H7 (cell line): ENCODE data around the gene SMYD3. TPM values are rescaled to one million over a fixed set of nuclear protein-coding genes. Genes with fewer than 3 reads are reported as not detected.
"Not testable (repeated sequence)": the region's sequence is repeated elsewhere in the genome, so short reads cannot be mapped to it uniquely, and the experiment has no call there.

Experiments used
- DNase-seq: peaks from one replicate; pipeline ENCODE4 v3.0.0; 2012
- H3K27me3 ChIP-seq: 2 replicates; pipeline ENCODE4 v1.6.0; 2011; ENCODE audit warnings: mild to moderate bottlenecking, low read length; ENCODE audit not compliant: control insufficient read depth, insufficient read depth
- H3K36me3 ChIP-seq: replicated peaks from 2 replicates; pipeline ENCODE4 v1.5.1; 2011; ENCODE audit warnings: low read length; ENCODE audit not compliant: control insufficient read depth, insufficient read depth
- H3K4me3 ChIP-seq: 2 replicates; pipeline ENCODE4 v1.5.1; 2011; ENCODE audit warnings: low read depth, mild to moderate bottlenecking, control low read depth, low read length, moderate library complexity; ENCODE audit not compliant: insufficient read depth
- total RNA-seq: library from RNA; depleted of rRNA; stranded (reverse); fragments of >200 nt; shearing (Covaris generic); gene quantifications from 2 replicates; pipeline ENCODE4 v1.2.3, GENCODE V29; 2014

The SMYD3 gene
- total RNA-seq, 1 experiment from 2014 or later, result 31.0 TPM

DNA sequence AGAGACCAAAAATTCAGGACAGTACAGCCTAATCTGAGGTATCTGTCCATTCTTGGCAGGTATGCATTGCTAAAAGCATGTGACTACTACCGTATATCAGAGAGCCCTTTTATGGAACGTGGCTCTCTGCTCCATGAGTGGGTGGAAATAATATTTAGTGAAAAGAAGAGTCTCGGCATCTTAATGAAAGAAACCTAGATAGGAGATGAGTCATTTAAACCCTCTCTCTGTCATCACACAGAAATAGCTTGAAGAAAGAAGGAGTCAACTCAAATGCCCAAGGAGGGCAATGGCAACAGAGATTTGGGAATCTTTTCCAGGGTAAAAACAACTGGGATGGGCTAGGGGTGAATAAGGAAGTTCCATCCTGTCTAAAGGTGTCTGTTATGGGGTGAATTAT lies 528.2 kb downstream of the SMYD3 start:
- DNase-seq, result no peak
- no peaks in the 10 kb centered on the region for H3K27me3 ChIP-seq
- H3K36me3 ChIP-seq, result no peaks in the 10 kb centered on the region
- H3K4me3 ChIP-seq, result no peak overlapping the region

DNA sequence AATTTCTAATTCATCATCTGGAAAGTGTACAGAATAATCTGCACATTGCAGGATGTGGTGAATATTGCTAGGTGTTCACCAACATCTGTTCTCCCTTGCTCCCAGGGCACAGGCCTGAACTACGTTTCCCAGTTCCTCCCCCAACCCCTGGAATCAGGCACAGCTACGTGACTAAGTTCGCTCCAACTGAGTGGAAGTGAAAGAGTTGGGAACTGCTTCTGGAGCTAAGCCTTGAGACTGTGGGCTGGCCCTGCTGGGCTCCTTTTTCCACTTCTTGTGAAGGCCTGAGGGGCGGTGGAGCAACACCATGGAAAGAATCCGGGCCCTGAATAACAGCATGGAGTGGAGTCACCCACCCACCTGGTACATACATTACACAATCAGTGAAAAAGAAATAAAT lies 534.6 kb downstream of the SMYD3 start:
- Histone ChIP-seq H3K27me3 (no peaks in the 10 kb centered on the region), H3K36me3 (no peaks in the 10 kb centered on the region), H3K4me3 (no peak overlapping the region)
- DNase-seq, result no peak

DNA sequence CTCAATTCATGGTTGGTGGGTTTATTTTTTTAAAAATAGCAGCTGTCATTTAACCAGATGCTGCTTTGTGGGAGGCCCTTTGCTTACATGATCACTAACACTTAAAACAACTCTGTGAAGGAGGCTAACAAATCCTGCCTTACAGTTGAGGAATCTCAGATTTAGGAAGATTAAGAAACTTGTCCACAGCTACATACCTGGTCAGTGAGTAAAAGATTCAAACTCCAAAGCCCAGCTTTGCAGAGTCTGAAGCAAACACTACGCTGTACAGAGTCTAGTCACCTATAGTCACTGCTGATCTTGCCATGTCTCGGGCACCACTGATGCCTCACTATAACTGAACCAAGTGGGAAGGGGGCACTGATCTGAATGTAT lies 535.4 kb downstream of the SMYD3 start:
- H3K4me3 ChIP-seq, result no peak overlapping the region
- H3K36me3 ChIP-seq, result no peaks in the 10 kb centered on the region
- no peak for DNase-seq
- no peaks in the 10 kb centered on the region for H3K27me3 ChIP-seq

DNA sequence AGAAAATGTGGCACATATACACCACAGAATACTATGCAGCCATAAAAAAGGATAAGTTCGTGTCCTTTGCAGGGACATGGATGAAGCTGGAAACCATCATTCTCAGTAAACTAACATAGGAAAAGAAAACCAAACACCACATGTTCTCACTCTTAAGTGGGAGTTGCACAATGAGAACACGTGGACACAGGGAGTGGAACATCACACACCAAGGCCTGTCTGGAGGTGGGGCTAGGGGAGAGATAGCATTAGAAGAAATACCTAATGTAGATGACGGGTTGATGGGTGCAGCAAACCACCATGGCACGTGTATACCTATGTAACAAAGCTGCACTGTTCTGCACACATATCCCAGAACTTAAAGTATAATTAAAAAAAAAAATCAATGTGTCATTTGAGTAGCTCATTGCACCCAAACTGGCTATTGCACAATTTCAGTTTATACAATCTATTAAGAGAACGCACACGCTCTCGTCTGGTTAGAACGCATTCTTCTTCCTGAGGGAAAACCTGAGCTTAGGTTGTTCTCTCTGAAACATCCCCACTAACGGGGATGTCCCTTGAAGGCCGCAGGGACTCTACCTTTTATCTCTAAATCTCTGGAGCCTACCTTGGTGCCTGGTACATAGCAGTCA lies 535.9 kb downstream of the SMYD3 start:
- H3K27me3 ChIP-seq, DNase-seq, H3K4me3 ChIP-seq, H3K36me3 ChIP-seq: not testable (repeated sequence)

DNA sequence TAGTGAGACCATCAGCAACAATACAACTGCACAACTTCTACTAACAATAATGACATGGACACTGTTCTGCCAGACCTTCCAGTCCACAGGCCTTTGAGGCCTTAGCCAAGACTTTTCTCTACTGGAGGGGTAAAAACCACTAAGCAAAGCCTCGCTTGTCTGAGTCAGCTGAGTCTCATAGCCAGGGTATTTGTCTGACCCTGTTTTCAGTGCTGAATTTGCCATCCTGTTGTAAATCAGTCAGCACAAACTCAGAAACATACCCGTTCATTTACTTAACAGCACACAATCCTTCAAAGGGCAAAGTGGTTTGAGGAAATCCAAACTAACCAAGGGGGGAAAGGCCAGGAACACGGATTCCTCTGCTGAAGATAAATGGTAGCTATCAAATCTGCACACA lies 537.8 kb downstream of the SMYD3 start:
- no peak overlapping the region for H3K4me3 ChIP-seq
- no peak for DNase-seq
- no peaks in the 10 kb centered on the region for H3K27me3 ChIP-seq

DNA sequence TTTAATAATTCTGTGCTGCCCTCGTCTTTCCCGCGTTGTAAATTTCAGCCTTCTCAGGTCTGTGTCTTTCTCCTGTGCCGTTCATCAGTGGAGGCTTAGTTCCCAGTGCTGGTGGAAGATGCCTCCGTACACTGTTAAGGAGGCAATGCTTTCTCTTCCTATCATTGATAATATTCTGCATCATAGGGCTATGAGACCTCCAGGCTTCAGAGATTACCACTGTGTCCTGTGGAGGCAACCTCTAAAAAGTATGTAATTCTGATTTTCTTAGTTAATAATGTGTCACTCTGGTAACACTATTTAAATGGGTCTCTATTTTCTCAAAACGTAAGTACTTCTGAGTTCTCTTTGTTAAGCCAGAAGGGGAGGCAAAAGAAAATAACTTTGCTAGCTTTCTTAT lies 538.3 kb downstream of the SMYD3 start:
- H3K36me3 ChIP-seq, result no peaks in the 10 kb centered on the region
- no peak for DNase-seq
- H3K4me3 ChIP-seq, result no peak overlapping the region
- no peaks in the 10 kb centered on the region for H3K27me3 ChIP-seq

More for the DNA sequence above, 537.8 kb downstream of the SMYD3 start:
- H3K36me3 ChIP-seq, result no peaks in the 10 kb centered on the region

DNA sequence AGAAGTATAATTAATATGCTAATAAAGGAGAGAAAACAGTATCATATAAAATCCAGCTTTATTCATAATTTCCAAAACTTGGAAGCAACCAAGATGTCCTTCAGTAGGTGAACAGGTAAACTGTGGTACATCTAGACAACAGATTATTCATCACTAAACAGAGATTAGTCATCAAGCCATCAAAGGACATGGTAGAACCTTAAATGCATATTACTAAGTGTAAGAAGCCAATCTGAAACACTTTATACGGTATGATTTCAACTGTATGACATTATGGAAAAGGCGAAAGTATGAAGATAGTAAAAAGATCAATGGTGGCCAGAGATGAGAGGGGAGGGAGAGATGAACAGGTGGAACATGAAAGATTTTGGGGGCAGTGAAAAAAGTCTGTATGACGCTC lies 541.7 kb downstream of the SMYD3 start:
- Histone ChIP-seq H3K4me3 (no peak overlapping the region), H3K36me3 (no peaks in the 10 kb centered on the region), H3K27me3 (no peaks in the 10 kb centered on the region)
- no peak for DNase-seq

DNA sequence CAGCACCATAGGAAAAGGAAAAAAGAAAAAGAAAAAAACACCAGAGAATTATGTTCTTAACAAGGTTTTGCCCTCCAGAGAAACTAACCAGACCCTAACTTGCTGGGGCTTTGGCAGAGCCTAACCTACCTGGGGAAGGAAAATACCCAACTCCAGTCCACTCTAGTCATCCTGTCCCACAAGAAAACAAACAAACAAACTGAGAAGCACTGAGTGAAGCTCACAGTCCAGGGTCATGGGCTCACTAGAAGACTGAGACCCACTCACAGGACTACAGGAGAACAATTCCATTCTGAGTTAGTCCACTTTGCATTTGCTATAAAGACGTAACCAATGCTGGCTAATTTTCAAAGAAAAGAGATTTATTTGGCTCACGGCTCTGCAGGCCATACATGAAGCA lies 543.4 kb downstream of the SMYD3 start:
- Histone ChIP-seq H3K4me3 (no peak overlapping the region), H3K27me3 (no peaks in the 10 kb centered on the region), H3K36me3 (no peaks in the 10 kb centered on the region)
- DNase-seq, result no peak

DNA sequence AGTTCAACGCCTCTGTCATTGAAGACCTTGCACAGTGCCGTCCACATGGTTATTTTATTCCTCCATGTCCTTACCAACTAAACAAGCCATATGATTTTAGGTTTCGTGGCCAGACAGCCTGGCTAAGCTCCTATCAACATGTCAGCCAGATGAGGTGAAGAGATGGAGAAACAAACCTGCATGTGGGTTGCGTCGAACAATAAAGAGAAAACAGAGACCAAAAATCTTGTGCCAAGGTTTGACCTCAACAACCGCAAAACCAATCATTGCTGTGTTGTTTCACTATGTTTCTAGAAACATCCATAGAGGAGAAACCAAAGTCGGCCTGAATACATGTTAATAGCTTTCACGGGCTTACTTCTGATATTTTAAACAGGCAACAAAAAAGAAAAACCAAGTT lies 544.6 kb downstream of the SMYD3 start:
- Histone ChIP-seq H3K4me3 (no peak overlapping the region), H3K27me3 (no peaks in the 10 kb centered on the region), H3K36me3 (no peaks in the 10 kb centered on the region)
- no peak for DNase-seq

DNA sequence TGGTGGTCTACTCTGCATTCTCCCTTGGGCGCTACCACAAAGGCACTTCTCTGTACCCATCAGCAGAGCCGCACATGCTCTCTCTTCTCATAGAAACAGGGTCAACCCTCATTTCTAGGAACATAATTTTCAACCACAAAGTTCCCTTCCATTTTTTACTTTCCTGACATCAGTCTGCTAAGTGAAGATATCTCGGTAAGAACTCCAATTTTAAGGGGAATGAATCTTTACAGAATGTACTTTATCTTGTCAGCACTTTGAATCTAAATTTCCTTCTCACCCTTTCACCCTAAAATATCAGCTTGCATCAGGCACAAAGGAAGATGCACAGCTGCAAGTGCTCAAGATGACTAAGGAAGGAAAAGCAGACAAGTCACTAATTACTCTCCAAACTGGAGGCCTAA lies 545.9 kb downstream of the SMYD3 start:
- DNase-seq, result no peak
- no peaks in the 10 kb centered on the region for H3K27me3 ChIP-seq
- H3K4me3 ChIP-seq, result no peak overlapping the region
- no peaks in the 10 kb centered on the region for H3K36me3 ChIP-seq

DNA sequence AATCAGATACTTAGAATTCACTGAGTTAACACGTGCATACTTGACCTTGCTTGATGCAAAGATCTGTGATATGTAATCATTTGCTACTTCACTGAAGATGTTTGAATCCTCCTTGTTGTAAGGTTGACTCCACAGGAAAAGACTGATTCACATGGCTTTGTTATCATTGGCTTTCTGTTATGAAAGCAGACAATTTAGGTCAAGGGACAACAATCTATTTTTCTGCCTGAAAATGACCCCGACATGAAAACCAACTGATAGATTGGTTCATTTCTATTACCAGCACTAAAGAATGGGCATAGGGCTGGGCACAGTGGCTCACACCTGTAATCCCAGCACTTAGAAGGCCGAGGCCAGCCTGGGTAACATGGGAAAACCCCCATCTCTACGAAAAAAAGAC lies 546.9 kb downstream of the SMYD3 start:
- H3K36me3 ChIP-seq, result no peaks in the 10 kb centered on the region
- H3K4me3 ChIP-seq, result no peak overlapping the region
- no peaks in the 10 kb centered on the region for H3K27me3 ChIP-seq
- no peak for DNase-seq

DNA sequence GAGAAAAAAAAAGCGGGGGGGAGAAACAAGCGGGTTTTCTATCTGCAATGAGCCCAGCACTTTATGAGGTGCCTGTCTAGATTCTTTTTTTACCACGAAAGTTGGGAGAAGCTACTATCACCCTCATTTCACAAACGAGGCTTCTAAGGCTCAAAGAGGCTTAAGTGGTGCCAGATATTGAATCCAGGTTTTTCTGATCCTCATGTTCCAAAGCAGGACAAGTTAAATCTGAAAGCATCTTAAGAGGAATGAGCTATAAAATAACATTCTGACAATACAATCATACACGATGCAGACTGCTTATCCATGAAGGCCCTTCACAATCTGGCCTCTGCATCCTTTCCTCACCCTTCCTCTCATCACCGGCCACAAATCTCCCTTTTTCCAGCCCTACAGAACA lies 549.1 kb downstream of the SMYD3 start:
- Histone ChIP-seq H3K36me3 (no peaks in the 10 kb centered on the region), H3K4me3 (no peak overlapping the region), H3K27me3 (no peaks in the 10 kb centered on the region)
- no peak for DNase-seq

DNA sequence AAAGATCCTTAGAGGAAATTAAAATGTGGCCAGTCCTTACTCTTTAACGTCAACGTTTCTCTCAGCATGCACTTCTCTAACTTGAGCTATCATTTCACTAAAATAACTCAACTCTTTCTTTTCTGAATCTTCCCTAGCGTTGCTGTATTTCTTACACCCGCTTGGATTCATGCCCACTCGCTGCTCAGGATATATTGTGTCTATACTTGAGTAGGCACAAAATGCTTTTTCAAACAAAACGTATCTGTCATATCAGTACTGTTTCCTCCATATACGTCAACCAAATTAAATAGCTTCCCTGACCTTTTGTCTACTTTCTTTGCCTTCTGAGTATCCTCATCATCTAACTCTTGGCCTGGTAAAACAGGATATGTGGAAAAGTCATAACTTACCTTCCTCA lies 549.7 kb downstream of the SMYD3 start:
- Histone ChIP-seq H3K27me3 (no peaks in the 10 kb centered on the region), H3K4me3 (no peak overlapping the region), H3K36me3 (no peaks in the 10 kb centered on the region)
- DNase-seq, result no peak

DNA sequence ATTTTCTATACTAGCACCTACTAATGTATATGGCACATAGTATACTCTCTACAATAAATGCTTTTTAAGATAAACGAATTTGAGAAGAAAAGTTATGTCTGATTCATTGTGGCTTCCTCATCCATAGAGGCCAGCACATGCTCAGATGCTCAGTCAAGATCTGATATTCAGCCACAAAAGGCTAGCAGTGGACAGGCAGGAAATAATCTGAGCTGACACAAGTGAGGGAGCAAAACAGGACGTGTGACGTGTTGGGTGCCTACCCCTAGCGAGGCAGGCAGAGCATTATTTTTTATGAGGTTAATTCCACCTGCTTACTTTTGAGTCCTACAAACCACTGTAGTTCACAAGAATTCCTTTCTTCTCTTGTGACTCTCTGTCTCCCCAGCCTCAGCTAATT lies 550.9 kb downstream of the SMYD3 start:
- Histone ChIP-seq H3K36me3 (no peaks in the 10 kb centered on the region), H3K27me3 (no peaks in the 10 kb centered on the region)
- DNase-seq, result no peak

DNA sequence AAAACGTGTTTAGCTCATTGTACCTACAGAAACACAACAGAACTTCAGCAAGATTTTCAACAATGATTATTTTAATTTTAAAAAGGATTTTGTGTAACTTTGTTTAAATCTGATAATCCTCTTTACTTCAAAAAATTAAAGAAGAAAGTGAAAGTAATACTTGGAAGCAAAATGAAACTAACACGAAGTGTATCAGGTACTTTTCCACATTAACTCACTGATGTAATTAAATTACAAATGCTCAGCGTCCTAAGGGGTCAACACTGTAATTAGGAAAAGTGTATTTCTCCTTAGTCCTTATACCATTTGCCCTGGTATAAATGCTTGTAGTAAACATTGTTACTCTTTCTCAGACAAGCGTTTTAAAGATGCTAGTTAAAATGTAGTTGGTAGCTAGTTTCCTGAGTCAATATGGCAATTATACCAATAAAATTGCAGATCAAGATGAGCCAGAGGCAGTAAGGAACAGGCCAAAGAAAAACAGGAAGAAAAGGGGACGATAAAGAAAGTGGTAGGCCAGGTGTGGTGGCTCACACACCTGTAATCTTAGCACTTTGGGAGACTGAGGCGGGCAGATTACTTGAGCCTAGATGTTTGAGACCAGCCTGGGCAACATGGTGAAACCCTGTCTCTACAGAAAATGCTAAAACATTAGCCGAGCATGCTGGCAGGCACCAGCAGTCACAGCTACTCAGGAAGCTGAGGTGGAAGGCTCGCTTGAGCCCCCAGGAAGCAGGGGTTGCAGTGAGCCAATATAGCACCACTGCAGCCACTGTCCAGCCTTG lies 553.0 kb downstream of the SMYD3 start:
- H3K4me3 ChIP-seq, result no peak overlapping the region
- H3K27me3 ChIP-seq, result no peaks in the 10 kb centered on the region
- no peaks in the 10 kb centered on the region for H3K36me3 ChIP-seq
- DNase-seq, result no peak

More for the DNA sequence above, 550.9 kb downstream of the SMYD3 start:
- no peak overlapping the region for H3K4me3 ChIP-seq
